MCF 10A (cell line): ENCODE results near the gene ACOXL. TPM values are rescaled to one million over a fixed set of nuclear protein-coding genes. Genes with fewer than 3 reads are reported as not detected.

Experiments
- BruUV-seq: library from RNA; stranded (reverse); fragments of 400-500 nt; replicated peaks from 2 replicates; lab custom pipeline; 2021; lab: Mats Ljungman, UMichigan
- CTCF ChIA-PET: fragments of 300-600 bp; sonication (Branson Sonifier 250); formaldehyde crosslinking; extraction: SDS; loops from one replicate; lab custom pipeline; 2021; ENCODE audit warnings: antibody characterized with exemption, inconsistent platforms; lab: Yijun Ruan, JAX
- POLR2A ChIA-PET: fragments of 300-600, 350-650 bp; sonication (Branson Sonifier 250); formaldehyde crosslinking; extraction: SDS; loops from one replicate; lab custom pipeline; 2020; ENCODE audit warnings: antibody characterized with exemption, inconsistent platforms; lab: Yijun Ruan, JAX
- DNase-seq: peaks from one replicate; pipeline ENCODE4 v3.0.0-alpha.2; 2018; ENCODE audit not compliant: unreplicated experiment
- H3K27ac Mint-ChIP-seq: one replicate; pipeline ENCODE4 v1.8.0; 2022; ENCODE audit warnings: mild to moderate bottlenecking, low read depth, mixed read lengths; ENCODE audit not compliant: unreplicated experiment
- H3K27me3 Mint-ChIP-seq: one replicate; pipeline ENCODE4 v1.8.0; 2022; ENCODE audit warnings: mixed read lengths; ENCODE audit not compliant: insufficient read depth, unreplicated experiment
- H3K36me3 Mint-ChIP-seq: one replicate; pipeline ENCODE4 v1.8.0; 2022; ENCODE audit warnings: mild to moderate bottlenecking, moderate library complexity, mixed read lengths; ENCODE audit not compliant: insufficient read depth, unreplicated experiment
- H3K4me1 Mint-ChIP-seq: one replicate; pipeline ENCODE4 v1.8.0; 2022; ENCODE audit warnings: mixed read lengths; ENCODE audit not compliant: insufficient read depth, unreplicated experiment
- H3K4me3 Mint-ChIP-seq: one replicate; pipeline ENCODE4 v1.8.0; 2022; ENCODE audit warnings: mild to moderate bottlenecking, moderate library complexity, mixed read lengths; ENCODE audit not compliant: unreplicated experiment
- H3K9me3 Mint-ChIP-seq: one replicate; pipeline ENCODE4 v1.8.0; 2022; ENCODE audit warnings: mixed read lengths; ENCODE audit not compliant: unreplicated experiment
- CTCF ChIP-seq: fragments of 200-600 bp; IDR thresholded peaks from one replicate; pipeline ENCODE4 v1.8.0; 2022; ENCODE audit warnings: antibody characterized with exemption, mild to moderate bottlenecking; ENCODE audit not compliant: unreplicated experiment
- intact Hi-C: fragments of 100-400 bp; cut with micrococcal nuclease; formaldehyde crosslinking; loops from 2 replicates; pipeline ENCODE4 v1.14.1; 2022
- total RNA-seq: library from RNA; stranded (reverse); gene quantifications from 2 replicates; pipeline ENCODE4 v1.2.3, GENCODE V29; 2022

Gene ACOXL
- total RNA-seq, 1 experiment from 2014 or later: not detected

- H3K36me3 Mint-ChIP-seq: no peaks in the 10 kb centered on the region
- no peak for DNase-seq
- ChIA-PET POLR2A (interaction anchor here (0.7 to 1.0 kb wide), 2 partner anchors 9 to 10 kb away, joined by 3 read pairs; no protein-coding TSS in a partner anchor), CTCF (no interaction called here)
- no peak for TF ChIP-seq CTCF
- intact Hi-C loops: no loop called here
- peaks cover 14% of the 10 kb centered on the region for H3K4me1 Mint-ChIP-seq
- H3K9me3 Mint-ChIP-seq: no peaks in the 10 kb centered on the region
- H3K4me3 Mint-ChIP-seq: no peak overlapping the region
- no peak overlapping the region for H3K27ac Mint-ChIP-seq
- H3K27me3 Mint-ChIP-seq: peaks cover 31% of the 10 kb centered on the region
- no TSS peak for BruUV-seq
These were observed 15.4 kb downstream of the ACOXL start for GRCh38 chr2:110747522-110748488.

- intact Hi-C loops: no loop called here
- Mint-ChIP-seq H3K9me3 (no peaks in the 10 kb centered on the region), H3K27me3 (peaks cover 31% of the 10 kb centered on the region), H3K4me3 (no peak overlapping the region), H3K36me3 (no peaks in the 10 kb centered on the region), H3K4me1 (peaks cover 14% of the 10 kb centered on the region), H3K27ac (no peak overlapping the region)
- POLR2A ChIA-PET: interaction anchor here (0.7 to 1.0 kb wide), 2 partner anchors 9 to 70 kb away, joined by 3 to 4 read pairs; partner anchors contain the start of gene BUB1
- no peak for TF ChIP-seq CTCF
- no peak for DNase-seq
- CTCF ChIA-PET: no interaction called here
- BruUV-seq: no TSS peak
These were observed 16.1 kb downstream of the ACOXL start for GRCh38 chr2:110748489-110748867.

GRCh38 chr2:110751642-110752041 is 19.3 kb downstream of the ACOXL start:
- no TSS peak for BruUV-seq
- DNase-seq: no peak
- Mint-ChIP-seq H3K27ac (no peak overlapping the region), H3K4me3 (no peak overlapping the region), H3K36me3 (no peaks in the 10 kb centered on the region), H3K27me3 (peaks cover 31% of the 10 kb centered on the region), H3K4me1 (peaks cover 14% of the 10 kb centered on the region), H3K9me3 (no peaks in the 10 kb centered on the region)
- POLR2A ChIA-PET: no interaction called here
- no peak for TF ChIP-seq CTCF
- CTCF ChIA-PET: no interaction called here
- intact Hi-C loops: no loop called here

- CTCF ChIA-PET: interaction anchor here (0.8 kb wide), 1 partner anchor 72 kb away, joined by 3 read pairs; no protein-coding TSS in a partner anchor
- no peaks in the 10 kb centered on the region for H3K36me3 Mint-ChIP-seq
- intact Hi-C loops: no loop called here
- POLR2A ChIA-PET: no interaction called here
- no peak for DNase-seq
- no peak for TF ChIP-seq CTCF
- H3K4me3 Mint-ChIP-seq: no peak overlapping the region
- H3K27me3 Mint-ChIP-seq: peaks cover 31% of the 10 kb centered on the region
- peaks cover 4% of the 10 kb centered on the region for H3K9me3 Mint-ChIP-seq
- no peak overlapping the region for H3K27ac Mint-ChIP-seq
- no TSS peak for BruUV-seq
- peaks cover 9% of the 10 kb centered on the region for H3K4me1 Mint-ChIP-seq
These were observed 20.5 kb downstream of the ACOXL start for GRCh38 chr2:110752871-110753270.
